CD4-positive, alpha-beta T cell treated with Interleukin-4 for 4 hours (primary cell): ENCODE measurements around the gene PTGDR.

Experiments used
- DNase-seq: peaks from one replicate; pipeline ENCODE4 v3.0.0-alpha.2; 2020

Gene PTGDR

DNA sequence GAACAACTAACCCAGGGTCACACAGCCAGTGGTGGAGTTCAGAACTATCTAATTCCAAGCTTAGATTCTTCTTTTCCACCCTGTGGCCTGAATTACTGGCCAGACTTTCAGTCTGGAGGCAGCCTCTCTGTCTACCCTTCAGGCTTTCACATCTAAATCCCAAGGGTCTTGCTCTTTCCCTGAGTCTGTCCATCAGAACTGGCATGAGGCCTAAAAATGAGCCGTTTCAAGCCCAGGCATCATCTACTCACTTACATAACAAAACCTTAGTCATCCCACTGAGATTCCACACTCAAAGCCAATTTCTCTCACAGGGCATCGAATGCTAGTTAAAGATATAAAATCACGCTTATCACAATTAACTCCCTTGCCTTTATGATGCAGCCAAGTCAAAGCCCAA is 1.3 kb upstream of the PTGDR start:
- no peak for DNase-seq

DNA sequence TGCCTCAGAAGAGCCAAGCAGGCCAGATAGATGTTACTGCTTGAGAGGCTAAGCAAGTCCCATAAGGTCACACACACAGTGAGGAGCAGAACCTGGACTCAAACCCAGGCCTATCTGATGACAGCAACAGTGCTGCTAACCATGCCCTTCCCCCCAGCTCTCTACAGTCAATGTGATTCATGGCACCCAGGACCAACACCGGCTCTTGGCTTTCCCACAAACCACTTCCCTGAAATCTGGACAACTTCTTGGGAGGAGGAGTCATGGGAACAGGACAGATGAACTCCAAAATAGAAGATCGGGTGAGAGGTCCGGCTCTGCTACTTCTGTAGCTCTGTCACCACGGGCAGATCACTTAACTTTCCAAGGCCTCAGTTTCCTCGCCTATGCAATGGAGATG is 716 bp upstream of the PTGDR start:
- DNase-seq, result no peak

DNA sequence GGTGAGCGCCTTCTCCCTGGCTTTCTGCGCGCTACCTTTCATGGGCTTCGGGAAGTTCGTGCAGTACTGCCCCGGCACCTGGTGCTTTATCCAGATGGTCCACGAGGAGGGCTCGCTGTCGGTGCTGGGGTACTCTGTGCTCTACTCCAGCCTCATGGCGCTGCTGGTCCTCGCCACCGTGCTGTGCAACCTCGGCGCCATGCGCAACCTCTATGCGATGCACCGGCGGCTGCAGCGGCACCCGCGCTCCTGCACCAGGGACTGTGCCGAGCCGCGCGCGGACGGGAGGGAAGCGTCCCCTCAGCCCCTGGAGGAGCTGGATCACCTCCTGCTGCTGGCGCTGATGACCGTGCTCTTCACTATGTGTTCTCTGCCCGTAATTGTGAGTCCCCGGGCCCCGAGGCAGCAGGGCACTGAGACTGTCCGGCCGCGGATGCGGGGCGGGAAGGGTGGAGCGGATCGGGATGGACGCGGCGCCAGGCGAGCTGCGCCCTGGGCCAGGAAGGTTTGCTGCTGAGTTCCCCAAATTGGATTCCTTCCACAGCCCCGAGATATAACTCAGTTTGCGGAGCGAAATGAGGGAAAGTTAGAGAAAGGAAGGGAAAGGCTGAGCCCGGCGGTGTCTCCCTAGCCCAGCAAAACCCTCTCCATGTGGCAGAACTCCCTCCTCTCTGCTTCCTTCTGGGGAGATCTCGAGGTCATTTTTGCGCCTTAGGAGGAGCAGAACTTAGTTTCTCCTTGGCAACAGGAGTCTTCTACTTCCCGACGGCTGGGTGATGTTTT is 972 bp downstream of the PTGDR start:
- DNase-seq, result no peak

DNA sequence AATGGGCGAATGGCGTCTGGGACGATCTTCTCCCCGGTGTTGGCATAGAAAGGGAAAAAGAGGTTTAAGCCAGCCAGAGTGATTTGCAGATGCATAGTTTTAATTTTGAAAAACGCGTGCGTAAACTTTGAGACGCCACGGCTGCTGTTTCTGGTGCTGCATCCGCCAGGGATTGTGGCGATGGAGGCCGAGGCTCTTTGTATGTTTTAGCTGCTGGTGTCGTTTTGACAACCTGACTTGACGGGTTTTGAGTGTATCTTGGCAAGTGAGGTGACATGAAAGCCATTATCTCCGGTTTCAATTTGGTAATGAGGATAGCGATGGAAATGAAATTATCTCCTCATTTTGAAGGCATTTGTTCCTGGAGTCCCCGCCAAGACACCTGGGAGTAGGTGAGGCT is 1.6 kb downstream of the PTGDR start:
- DNase-seq, result no peak

DNA sequence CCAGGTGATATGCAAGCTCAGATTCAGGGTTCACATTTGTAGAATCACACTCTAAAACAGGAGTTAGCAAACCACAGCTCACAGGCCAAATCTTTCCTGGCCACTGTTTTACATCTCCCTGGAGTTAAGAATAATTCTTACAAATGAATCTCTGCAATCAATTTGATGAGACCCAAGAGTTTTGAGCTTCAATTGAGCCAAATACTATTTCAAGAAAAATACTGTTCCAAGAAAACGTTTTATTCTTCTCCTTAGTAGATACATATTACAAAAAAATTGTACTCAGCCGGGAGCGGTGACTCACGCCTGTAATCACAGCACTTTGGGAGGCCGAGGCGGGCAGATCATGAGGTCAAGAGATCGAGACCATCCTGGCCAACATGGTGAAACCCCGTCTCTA is 2.5 kb downstream of the PTGDR start:
- no peak for DNase-seq

DNA sequence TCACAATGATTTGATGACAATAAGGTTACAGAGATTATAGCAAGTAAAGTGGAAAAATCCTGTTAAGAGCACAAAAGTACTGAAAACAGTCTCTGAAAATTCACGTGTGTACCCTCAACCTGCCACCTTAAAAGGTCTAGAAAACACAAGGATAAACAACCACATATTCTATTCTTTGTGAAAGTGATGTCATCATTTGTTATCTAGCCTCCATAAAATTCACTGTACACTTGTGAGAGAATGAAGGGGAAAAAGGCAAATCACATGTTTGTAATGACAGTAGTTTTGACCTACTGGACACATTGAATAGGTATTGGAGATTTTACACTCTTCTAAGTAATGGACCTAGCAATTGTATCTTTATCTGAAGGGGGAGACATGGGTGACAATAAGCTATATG is 4.0 kb downstream of the PTGDR start:
- DNase-seq, result no peak

DNA sequence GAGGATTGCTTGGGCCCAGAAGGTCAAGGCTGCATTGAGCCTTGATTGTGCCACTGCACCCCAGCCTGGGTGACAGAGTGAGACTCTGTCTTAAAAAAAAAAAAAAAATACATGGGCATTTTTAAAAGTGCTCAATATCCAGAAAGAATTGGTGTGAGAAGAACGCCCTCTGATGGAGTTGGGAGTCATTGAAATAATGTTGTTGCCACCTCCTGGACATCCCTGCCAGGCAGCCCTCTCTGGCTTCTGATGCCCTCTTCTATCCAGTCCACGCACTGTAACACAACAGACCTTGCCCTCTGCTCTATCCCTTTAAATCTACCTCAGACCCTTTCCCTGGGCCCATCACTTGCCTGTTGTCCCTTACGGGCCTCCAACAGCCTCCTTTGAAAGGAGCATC is 4.9 kb downstream of the PTGDR start:
- peak; percentile 55 for DNase-seq

DNA sequence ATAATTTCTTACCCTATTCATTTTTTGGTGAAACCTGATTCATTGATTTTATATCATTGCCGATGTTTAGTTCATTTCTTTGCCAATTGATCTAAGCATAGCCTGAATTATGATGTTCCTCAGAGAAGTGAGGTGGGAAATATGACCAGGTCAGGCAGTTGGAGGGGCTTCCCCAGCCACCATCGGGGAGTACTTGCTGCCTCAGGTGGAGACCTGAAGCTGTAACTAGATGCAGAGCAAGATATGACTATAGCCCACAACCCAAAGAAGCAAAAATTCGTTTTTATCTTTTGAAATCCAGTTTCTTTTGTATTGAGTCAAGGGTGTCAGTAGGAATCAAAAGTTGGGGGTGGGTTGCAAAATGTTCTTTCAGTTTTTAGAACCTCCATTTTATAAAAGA is 7.9 kb downstream of the PTGDR start:
- no peak for DNase-seq

DNA sequence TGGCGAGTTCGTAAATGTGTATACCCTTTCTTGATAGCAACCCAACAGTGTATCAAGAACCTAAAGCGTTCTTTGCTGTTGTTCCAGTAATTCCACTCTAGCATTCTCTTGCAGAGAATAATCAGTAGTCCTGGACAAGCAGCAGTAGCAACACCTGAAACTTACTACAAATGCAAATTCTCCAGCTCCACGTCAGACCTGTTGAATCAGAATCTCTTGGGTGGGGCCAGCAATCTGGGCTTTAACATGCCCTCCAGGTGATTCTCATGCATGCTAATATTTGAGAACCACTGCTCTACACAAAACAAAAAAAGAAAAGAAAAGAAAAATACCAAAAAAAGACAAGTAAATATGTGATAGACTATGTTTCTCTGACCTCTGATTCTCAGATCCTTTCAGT is 10.1 kb downstream of the PTGDR start:
- no peak for DNase-seq

DNA sequence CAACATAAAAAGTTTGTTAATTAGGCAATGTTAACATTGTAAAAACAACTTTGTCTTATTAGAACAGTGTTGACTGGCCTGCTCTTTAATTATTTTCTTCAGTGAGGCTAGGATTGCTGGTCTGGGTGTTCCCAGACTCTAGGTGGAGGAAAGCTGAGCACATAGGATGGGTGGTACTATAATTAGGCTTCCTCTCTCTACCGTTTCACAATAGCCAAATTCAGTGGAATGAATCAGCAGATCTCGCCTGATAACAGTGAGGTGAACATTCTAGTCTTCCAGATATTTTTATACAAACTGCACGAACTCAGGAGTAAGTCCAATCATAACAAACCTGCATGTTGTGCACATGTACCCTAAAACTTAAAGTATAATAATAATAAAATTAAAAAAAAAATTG is 11.9 kb downstream of the PTGDR start:
- no peak for DNase-seq

DNA sequence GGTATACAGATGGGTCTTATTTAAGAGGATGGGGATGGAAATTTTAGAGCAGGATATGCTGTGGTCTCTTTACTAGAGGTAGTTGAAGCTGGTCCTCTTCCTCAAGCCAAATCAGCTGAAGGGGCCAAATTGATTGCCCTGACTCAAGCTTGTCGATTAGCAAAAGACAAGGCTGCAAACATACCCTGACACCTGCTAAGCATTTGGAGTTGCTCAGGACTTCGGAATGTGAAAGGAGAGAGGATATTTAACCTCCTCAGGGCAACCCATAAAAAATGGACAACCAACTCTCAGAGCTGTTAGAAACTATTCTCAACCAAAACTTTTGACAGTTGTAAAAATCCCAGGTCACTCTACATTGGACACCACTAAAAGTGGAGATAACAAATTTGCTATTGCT is 15.6 kb downstream of the PTGDR start:
- no peak for DNase-seq

DNA sequence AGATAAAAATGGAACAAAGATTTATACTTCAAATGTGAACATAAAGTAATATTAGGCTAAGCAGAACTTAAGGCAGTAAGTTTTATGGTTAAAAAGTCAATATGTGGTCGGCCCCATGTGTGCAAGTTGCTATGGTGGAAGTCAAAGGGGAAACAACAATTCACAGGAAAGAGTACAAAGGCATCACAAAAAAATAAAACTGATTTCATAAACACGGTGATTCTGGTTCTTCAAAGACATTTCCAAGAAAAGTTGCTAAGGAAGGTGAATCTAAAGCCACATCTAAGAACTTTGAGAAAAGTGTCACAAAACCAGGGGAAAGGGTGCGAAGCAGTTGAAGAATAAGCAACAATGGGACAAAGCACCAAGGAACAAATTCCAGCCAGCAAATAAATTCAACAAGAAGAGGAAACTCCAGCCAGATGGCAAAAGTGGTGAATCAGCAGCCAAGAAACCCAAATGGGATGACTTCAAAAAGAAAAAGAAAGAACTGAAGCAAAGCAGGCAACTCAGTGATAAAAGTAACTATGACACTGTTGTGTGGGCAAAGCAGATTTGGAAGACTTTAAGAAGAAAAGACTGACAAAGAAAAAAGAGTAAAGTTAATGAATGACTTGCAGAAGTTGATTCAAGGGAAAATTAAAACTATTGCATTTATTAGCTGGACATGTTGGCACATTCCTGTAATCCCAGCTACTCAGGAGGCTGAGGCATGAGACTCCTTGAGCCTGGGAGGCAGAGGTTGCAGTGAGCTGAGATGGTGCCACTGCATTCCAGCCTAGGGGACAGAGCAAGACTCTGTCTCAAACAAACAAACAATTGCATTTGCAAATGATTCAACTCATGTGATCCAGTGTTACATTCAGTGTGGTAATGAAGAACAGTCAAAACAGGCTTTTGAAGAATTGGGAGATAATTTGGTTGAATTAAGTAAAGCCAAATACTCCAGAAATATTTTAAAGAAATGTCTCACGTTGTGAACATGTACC is 19.5 kb downstream of the PTGDR start:
- DNase-seq, result peak; percentile 74

DNA sequence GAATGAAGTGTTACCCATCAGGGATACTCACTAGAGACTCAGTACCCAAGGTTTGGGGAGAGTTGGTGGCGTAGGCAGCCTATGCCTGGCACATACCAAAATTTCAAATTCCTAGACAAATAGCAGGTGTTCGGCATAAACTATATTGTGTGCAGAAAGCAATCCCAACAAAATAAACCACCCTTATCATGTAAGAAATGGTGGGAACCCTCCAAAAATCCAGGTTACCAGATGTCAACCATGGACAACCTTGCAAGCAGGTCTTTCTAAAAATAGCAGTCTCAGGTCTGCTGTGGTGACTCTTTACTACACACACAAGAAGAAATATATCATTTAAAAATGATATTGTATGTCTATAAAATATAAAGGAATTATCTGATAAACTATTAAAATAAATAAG is 28.9 kb downstream of the PTGDR start:
- no peak for DNase-seq

DNA sequence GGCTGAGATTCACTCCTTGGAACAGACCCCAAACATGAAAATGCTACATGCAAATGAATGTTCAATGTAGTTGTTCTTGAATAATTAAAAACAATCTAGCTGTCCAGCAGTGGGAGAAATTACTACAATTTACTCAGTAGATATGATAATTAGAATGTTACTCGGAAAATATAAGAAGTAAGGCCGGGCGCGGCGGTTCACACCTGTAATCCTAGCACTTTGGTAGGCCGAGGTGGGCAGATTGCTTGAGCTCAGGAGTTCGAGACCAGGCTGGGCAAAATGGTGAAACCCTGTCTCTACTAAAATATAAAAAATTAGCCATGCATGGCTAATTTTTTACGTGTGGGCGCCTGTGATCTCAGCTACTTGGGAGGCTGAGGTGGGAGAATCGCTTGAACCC is 31.3 kb downstream of the PTGDR start:
- DNase-seq, result no peak

DNA sequence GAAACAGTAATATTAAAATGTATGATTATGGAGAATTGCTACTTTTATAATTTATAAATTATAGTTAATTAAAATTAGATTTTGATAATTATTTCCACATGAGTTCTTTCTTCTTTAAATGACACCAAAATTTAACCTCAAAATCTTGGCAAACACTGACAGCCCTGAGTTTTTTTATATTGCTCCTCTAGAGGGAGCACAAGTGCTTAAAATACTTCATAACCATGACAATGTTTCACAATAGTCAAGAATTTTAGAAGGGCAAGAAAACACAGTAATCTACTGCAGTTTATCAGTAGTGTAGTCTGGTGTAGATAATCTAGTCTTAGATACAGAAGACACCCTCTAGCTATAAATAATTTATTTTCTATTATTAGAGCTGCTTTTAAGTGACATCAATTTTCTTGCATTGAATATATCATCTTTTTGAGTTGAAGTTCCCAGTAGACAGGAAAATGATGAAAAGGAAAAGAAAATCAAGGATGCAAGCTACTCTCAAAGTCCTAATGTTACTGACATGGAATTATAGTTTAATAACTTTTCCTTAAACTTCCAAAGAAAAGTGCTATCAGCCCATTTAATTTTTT is 32.3 kb downstream of the PTGDR start:
- DNase-seq, result peak; percentile 77

DNA sequence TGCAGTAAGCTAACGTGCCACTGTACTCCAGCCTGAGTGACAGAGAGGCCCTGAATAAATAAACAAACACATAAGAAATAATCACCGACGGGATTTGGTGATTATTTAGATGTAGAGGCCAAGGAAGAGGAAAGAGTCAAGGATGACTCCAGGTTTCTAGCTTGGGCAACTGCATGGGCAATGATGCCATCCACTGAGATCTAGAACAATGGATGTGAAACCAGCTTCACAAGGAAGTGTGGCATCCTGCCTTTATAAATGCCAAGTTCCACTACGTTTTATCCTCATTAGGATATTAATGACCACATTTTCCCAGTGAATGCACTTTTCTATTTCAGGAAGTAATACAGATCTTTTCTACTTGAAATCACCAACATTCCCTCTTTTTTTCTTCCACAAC is 35.7 kb downstream of the PTGDR start:
- DNase-seq, result no peak

DNA sequence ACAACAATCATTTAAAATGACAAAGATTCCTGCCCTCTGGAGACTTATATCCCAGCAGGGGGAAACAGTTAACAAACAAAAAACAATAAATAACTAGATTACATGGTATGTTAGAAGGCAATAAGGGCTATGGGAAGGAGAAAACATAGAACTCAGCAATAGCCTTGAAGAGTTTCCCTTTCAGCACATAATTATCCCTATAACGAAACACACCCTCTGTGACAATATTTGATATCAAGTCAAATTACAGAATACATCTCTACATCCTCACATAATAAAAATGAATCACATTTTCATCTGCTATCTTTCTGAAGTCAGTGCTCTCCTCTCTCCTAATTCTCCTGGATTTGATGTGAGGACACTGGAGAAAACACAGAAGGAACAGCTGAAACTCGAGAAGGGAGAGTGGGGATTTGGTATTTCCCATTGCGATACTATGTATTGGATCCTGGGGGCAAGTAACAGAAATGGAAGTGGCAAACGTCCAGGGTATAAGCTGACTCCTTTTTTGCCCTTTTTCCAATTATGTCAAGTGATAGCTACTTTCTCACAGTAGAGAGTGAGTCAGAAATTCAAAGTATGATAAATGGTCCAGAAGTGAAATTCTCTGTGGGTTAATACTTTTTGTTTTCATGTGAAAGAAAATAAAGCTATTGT is 36.9 kb downstream of the PTGDR start:
- DNase-seq, result no peak

DNA sequence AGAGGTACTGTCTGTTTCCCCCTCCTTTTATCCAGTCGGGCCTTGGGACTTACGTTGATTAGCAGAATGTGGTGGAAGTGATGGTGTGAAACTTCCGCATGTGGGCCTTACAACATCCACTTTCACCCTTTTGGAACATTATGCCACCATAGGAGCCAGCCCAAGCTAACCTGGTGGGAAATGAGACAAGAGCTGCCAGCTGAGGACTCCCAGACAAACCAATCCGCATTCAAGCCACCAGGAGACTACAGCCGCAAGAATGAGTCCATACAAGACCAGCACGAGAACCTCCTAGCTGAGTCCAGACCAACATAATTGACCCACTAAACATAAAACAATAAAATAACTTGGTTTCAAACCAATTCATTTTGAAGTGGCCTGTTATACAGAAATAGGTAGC is 37.5 kb downstream of the PTGDR start:
- DNase-seq, result no peak

DNA sequence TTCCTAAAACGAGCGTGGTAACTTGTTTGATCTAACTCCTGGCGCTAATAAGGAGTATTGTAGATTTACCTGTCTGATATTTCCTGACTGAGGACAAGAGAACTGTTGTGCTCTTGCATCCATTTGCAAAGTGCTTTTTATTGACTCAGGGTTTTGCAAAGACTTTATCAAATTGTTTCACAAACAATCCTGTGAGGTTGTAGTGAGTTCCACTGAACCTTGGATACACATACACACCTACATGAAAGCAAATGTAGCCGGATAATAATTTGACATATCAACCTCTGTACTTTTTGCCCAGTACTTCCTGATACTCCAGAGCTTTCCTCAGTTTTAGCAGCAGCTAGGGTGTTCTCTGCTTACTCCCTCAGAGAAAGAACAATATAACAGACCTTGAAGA is 39.9 kb downstream of the PTGDR start:
- no peak for DNase-seq

DNA sequence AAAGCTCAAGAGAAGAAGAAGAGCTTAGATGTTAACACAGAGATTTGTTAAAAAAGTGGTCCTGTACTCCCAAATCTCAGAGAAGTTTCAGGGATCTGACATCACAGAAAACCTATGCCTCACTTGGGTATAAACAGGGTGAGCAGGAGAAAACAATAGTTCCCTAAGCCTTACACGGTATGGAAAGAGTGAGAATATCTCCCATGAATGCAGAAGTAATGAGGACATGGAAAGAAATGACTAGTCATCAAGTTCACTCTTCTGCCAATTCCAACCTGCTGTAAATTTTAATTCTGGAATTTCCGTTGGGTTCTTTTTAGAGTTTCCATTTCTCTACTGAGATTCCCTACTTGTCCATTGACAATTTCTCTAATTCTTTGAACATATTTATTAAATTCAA is 40.4 kb downstream of the PTGDR start:
- DNase-seq, result no peak

DNA sequence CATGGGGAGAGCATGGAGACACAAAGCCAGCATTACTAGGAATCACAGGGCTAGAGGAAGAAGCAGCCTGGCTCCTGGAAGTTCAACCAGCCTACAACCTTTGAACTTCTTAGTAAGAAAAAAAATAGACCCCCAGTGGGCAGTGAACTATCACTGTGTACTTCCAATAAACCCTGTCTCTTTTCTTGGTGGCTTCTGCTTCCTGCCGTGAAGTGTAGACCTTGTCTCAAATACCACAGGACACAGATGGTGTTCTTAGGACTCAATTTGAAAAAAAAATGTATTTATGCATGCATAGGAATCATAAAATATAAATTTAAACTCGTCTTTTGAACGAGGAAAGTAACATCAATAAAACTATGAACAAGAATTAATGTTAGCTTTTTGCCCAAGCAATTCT is 43.0 kb downstream of the PTGDR start:
- DNase-seq, result no peak

DNA sequence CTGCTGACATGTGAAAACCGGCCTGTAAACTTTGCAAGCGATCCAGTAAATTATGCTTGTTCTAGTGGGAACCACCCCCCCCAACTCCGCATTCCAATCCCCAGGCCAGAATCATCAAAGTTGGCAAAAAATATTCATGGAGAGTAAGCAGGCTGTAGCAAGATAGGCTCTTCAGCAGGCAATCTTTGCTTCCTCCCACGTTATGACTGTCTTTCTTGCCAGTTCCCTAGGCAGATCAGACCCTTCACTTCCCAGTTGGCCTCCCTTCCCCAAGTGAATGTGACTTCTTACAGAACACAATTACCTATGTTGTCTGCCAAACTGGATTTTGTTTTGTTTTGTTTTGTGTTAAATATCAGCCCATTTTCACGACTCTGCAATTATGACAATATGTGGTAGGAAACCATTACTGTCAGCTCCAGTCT is 45.4 kb downstream of the PTGDR start:
- no peak for DNase-seq

DNA sequence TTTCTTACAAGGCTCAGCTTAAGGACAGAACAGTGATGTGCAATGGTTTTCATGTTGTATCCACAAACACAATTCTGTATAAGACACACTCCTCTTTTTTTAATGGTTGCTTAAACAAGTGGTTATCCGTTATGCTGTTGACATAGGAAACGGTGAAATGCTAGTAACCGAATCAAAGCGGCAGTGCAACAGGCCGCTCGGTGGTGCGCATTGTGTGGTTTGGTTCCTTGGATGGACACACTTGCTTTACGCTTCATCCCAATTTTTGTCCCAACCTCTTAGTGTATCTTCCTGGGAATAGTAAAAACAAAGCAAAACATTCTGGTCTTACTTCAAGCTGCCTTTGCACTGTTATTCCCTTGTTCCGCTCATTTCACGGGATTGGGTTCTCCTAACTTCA is 46.0 kb downstream of the PTGDR start:
- peak; percentile 27 for DNase-seq
